Peyer's patch (tissue), 4 donors: ENCODE results near the gene RXFP4.

Experiments
- POLR2A ChIP-seq, 2 donors: fragments of 450-650 bp; IDR thresholded peaks; one replicate each; pipeline ENCODE4 v1.5.1; 2017; ENCODE audit warnings: antibody characterized with exemption in 2 of 2, mild to moderate bottlenecking in 2 of 2, moderate library complexity in 2 of 2
- TF ChIP-seq, protein P1 (sequence below), 6 experiments: fragments of 450-650 bp in 4 of 6; fragments of 200-600 bp in 2 of 6; sonication (generic) in 1 of 6; IDR thresholded peaks; one replicate each; pipeline ENCODE4 v1.5.1; 2017 to 2019; ENCODE audit warnings: antibody characterized with exemption in 6 of 6, mild to moderate bottlenecking in 3 of 6, moderate library complexity in 1 of 6

GRCh38 chr1:155962599-155963211 lies 21.3 kb downstream of the RXFP4 start:
- TF ChIP-seq, protein P1, sequence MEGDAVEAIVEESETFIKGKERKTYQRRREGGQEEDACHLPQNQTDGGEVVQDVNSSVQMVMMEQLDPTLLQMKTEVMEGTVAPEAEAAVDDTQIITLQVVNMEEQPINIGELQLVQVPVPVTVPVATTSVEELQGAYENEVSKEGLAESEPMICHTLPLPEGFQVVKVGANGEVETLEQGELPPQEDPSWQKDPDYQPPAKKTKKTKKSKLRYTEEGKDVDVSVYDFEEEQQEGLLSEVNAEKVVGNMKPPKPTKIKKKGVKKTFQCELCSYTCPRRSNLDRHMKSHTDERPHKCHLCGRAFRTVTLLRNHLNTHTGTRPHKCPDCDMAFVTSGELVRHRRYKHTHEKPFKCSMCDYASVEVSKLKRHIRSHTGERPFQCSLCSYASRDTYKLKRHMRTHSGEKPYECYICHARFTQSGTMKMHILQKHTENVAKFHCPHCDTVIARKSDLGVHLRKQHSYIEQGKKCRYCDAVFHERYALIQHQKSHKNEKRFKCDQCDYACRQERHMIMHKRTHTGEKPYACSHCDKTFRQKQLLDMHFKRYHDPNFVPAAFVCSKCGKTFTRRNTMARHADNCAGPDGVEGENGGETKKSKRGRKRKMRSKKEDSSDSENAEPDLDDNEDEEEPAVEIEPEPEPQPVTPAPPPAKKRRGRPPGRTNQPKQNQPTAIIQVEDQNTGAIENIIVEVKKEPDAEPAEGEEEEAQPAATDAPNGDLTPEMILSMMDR (IDR thresholded peaks at IDR 0.05), result no peak
- TF ChIP-seq POLR2A (IDR thresholded peaks at IDR 0.05), result no peak
